ENCODE measurements around the gene FAM13C.

The FAM13C gene

GRCh38 chr10:59322131-59322530, 40.2 kb downstream of the FAM13C start:
- no peak for TF ChIP-seq CTCF (conservative IDR thresholded peaks at IDR 0.05)
- peak overlapping the region; percentile 70 for H3K27ac ChIP-seq

- TF ChIP-seq CTCF (conservative IDR thresholded peaks at IDR 0.05): no peak
Observed at GRCh38 chr10:59320355-59320754, 42.0 kb downstream of the FAM13C start.

DNA sequence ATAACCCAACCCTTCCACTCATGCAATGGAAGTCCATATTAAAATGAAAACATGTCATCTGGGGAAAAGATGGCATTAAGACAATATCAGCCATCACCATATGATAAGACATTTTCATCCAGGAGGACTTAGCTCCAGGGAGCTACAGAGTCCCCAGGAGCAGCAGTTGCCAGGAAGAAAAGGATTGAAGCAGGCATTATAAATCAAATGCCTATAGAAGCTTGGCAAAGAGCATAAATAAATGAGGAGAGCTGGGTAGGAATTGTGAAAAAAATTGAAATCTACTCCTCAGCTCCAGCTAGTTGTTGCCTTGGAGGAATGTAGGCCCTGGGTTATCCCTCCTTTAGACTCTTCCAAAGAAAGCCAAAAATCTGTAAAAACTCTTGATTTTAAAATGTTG, 42.5 kb downstream of the FAM13C start:
- no peak for TF ChIP-seq CTCF (conservative IDR thresholded peaks at IDR 0.05)
- peak overlapping the region; percentile 26 for H3K27ac ChIP-seq

More at GRCh38 chr10:59320355-59320754, 42.0 kb downstream of the FAM13C start:
- H3K27ac ChIP-seq: no peak overlapping the region

- TF ChIP-seq CTCF (conservative IDR thresholded peaks at IDR 0.05): no peak
- no peak overlapping the region for H3K27ac ChIP-seq
Observed at GRCh38 chr10:59317066-59317465, 45.3 kb downstream of the FAM13C start.

GRCh38 chr10:59315465-59315864, 46.9 kb downstream of the FAM13C start:
- no peak for TF ChIP-seq CTCF (conservative IDR thresholded peaks at IDR 0.05)
- no peak overlapping the region for H3K27ac ChIP-seq

DNA sequence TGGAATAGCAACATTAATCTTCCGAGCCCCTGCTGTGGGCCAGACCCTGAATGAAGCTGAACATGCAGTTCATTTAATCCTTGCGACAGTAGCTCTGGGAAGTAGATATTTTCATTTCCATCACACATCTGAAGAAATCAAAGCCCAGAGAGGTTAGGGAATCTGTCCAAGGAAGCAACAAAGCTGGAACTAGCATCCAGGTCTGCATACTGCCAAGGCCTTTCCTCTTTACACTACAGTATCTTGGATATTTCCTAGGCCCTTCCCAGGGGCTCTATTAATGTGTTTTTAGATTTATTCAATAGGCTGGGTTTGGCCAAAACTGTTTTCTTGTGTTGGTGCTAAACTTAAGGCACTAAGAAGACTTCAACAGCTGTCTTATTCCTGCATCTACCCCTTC, 48.1 kb downstream of the FAM13C start:
- no peak for TF ChIP-seq CTCF (conservative IDR thresholded peaks at IDR 0.05)
- H3K27ac ChIP-seq: no peak overlapping the region

GRCh38 chr10:59312247-59312646, 50.1 kb downstream of the FAM13C start:
- TF ChIP-seq CTCF (conservative IDR thresholded peaks at IDR 0.05): no peak
- H3K27ac ChIP-seq: no peak overlapping the region

GRCh38 chr10:59311025-59311424, 51.3 kb downstream of the FAM13C start:
- H3K27ac ChIP-seq: no peak overlapping the region
- no peak for TF ChIP-seq CTCF (conservative IDR thresholded peaks at IDR 0.05)

Data from VCaP (cell line).